PC-9 (cell line): ENCODE data around the gene TAOK1.

Experiments
- CTCF ChIP-seq: fragments of 200-600 bp; sonication (generic); conservative IDR thresholded peaks from 2 replicates; pipeline ENCODE4 v1.6.1; 2017; ENCODE audit warnings: mixed run types, antibody characterized with exemption, mild to moderate bottlenecking, moderate library complexity
- EZH2 ChIP-seq: fragments of 200-600 bp; sonication (generic); IDR thresholded peaks from 2 replicates; pipeline ENCODE4 v1.8.0; 2017; ENCODE audit warnings: antibody characterized with exemption, low read depth

GRCh38 chr17:29345066-29345465 is 45.1 kb upstream of the TAOK1 start:
- no peak for TF ChIP-seq CTCF
- TF ChIP-seq EZH2 = no peak
